Stimulated activated CD8-positive, alpha-beta memory T cell treated with anti-CD3 and anti-CD28 coated beads, Interleukin-15, amount 100 ng/mL, for 24 hours (primary cell): Measurements from ENCODE around the gene TLE1.

Experiments
- DNase-seq: peaks from one replicate; pipeline ENCODE4 v3.0.0-alpha.2; 2020; ENCODE audit warnings: low read depth

TLE1 gene

GRCh38 chr9:81578606-81579005 lies 110.7 kb downstream of the TLE1 start:
- DNase-seq: no peak

- DNase-seq: no peak
These were observed 113.4 kb downstream of the TLE1 start for GRCh38 chr9:81575956-81576355.

DNA sequence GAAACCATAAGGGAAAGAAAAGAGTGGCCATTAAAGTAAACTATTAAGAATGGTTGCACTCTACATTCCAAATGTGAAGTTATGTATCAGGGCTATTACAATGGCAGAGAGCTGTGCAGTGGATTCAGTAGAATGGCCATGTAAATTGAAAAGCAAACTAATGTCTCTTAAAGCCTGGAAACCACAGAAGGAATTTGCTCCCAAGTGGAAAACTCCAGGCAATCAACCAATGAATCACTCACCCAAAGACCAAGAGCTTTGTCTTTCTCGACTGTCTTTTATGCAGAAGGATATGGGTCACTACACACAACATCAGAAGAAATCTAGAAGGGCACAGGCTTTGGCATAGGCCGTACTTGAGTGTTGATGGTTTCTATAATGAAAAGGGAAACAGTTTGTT lies 114.9 kb downstream of the TLE1 start:
- DNase-seq: no peak

GRCh38 chr9:81573415-81574321 lies 115.7 kb downstream of the TLE1 start:
- no peak for DNase-seq

DNA sequence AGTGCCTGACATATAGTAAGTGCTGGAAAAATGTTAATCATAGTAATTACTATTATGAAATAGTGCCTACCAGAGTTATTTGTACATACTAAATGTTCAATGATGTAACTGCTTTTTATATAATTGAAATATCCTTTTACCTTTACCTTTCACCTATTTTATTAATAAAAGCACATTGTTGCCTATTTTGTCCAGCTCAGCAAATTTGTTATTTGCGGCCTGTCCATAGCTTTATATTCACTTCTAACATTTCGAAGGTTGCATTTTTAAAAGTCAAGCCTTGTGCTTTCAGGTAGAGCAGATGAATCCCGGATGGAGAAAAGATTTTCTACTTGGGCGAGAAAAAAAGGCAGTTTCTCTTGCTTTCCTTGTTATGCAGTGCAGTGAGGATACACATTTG lies 119.3 kb downstream of the TLE1 start:
- no peak for DNase-seq

DNA sequence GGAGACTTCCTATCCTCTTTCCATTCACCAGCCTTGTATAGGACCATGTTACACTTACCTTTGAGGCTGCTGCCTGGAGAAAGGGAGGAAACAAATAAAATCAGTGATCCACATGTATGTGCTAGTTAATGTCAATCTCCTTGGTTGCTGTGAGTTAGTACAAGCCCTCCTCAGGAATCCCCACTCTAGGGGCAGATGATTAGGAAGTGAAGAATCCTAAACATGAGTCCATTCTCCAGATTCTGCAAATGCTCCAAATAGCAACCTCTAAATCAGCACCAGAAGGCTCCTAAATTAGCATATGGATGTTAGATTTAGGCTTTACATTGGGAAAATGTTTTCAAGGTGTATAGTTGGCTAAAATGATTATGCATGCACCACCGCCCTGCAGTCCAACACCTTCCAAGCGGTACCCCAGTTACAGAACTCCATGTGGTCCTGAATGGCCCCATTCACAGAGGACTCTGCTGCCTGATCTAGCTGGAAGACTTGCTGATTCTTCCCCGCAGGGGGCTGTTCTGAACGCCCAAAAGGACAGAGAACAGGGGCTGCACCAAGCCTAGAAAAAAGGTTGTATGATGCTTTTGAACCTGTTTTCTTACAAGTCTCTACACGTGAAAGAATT lies 123.2 kb downstream of the TLE1 start:
- no peak for DNase-seq

- no peak for DNase-seq
These were observed 123.7 kb downstream of the TLE1 start for GRCh38 chr9:81565609-81566008.

- DNase-seq: no peak
These were observed 124.2 kb downstream of the TLE1 start for GRCh38 chr9:81565144-81565543.

DNA sequence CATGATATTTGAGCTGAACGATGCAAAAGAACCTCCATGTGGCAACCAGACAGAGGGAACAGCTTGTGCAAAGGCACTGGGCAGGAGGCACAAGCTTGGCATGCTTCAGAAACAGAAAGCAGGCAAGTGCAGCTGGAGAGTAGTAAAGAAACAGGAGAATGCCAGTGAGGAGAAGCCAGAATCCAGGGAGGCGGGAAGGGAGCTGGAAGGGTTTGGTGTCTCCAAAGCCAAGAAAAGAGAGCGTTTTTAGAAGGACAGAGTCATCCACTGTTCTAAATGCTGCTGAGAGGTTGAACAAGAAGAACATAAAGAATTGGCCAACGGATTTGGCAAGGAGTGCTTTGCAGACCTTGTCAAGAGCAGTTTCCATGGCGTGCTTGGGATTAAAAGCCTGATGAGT lies 124.7 kb downstream of the TLE1 start:
- no peak for DNase-seq

DNA sequence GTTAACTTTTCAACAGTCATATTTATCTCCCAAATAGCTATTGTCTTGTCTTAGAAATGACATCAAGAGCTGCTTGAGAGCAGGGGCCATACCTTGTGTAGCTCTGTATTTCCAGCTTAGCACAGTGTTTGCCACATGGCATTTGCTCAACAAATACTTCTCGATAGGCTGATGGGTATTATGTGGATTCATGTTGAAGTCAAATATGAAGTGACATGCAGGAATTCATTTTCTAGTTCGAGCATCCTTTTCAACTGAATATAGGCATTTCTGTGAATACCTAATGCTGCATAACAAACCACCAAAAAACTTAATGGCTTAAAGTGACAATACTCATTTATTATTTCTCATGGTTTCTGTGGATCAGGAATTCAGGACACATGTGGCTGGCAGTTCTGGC lies 125.6 kb downstream of the TLE1 start:
- no peak for DNase-seq

GRCh38 chr9:81563020-81563407 lies 126.3 kb downstream of the TLE1 start:
- no peak for DNase-seq

GRCh38 chr9:81562231-81563019 lies 126.9 kb downstream of the TLE1 start:
- DNase-seq: no peak

- DNase-seq: no peak
These were observed 128.3 kb downstream of the TLE1 start for GRCh38 chr9:81560851-81561732.

DNA sequence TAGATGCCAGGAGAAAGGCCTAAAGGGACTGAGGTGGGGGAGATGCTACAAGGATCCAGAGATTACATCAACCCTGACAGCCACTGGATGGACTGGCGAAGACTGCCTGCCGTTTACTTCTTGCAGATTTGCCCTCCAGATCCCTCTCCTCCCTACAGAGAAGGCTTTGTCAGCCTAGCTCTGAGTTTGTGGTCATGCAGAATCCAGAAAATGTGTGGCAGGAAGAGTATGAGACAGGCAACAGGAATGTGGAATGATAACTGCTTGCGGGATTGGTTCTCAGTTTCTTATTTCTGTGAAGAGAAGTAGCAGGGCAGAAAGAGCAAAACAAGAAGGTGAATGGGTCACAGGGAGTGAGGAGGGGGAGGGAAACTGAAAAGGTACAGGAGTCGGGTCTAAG lies 129.6 kb downstream of the TLE1 start:
- DNase-seq: no peak

- DNase-seq: no peak
These were observed 130.2 kb downstream of the TLE1 start for GRCh38 chr9:81559197-81559596.

- DNase-seq: no peak
These were observed 131.1 kb downstream of the TLE1 start for GRCh38 chr9:81558091-81558830.

DNA sequence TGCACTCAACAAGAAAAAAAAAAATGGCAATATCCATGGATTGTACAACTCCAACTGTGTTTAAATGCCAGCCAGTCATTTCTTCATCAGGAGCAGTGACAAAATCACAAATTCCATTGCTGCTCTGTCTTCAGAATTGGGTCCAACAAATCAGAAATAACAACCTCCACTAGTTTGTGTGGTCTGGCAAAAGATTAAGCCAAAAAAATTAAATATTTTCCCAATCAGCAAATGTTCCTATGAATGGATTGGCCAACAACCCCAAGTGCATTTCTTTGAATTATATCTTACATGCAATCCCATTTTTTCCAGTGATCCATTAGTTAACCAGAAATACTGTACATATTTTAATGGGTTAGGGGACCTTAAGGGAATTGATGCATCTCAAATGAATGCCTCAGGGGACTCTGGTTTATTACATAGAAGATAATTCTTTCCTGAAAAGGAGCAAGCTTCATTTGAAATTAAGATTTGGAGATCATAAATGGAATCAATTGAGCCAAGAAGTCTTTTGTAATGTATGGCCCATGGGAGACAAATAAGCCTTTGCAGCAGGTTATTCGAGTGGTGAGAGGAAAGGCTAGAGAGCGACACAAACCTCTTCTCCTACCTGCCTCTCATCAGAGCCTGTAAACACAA lies 131.8 kb downstream of the TLE1 start:
- DNase-seq: no peak

DNA sequence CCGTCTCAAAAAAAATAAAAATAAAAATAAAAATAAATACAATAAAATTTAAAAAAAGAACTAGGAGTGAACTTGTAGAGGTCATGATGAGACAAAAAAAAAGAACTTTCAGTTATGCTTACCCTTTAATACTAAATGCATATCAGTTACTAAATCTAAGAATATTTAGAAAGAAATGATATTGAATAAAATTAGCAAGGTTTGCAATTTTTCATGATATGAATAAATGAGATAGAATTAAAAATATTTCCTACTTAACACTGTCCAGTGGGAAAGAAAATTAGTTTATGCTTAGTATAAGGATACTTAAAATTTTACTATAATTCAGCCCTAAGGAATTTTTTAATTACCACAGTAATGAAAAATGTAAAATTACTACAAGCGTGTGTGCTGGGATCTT lies 132.4 kb downstream of the TLE1 start:
- DNase-seq: no peak

- no peak for DNase-seq
These were observed 136.8 kb downstream of the TLE1 start for GRCh38 chr9:81552581-81552991.

- DNase-seq: no peak
These were observed 139.2 kb downstream of the TLE1 start for GRCh38 chr9:81550207-81550583.
